VCaP (cell line): Measurements from ENCODE around the gene MNAT1.

Experiments used
- H3K27ac ChIP-seq: fragments of 450-650 bp; 2 replicates; pipeline ENCODE4 v1.5.1; 2017
- TF ChIP-seq, protein P1 (sequence below): fragments of 450-650 bp; conservative IDR thresholded peaks from 2 replicates; pipeline ENCODE4 v1.5.1; 2017; ENCODE audit warnings: mild to moderate bottlenecking, moderate library complexity

Gene MNAT1

DNA sequence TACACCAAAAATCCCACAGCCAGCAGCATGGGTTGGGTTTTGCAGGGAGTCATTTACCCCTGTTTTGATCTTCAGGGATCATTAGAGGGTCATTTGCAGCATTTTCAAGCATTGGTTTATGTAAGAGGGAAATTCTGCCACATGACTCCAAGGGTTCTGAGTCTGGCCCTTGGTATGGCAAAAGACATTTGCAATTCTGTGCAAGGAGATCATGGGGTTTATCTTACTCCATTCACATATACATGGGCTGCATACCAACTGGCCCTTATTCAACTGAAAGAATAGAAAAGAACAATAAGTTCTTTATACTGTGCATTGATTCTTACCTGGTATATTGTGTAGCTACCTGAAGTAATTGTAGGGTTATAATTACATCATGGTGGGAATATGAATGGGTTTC lies 24.1 kb upstream of the MNAT1 start:
- no peak overlapping the region for H3K27ac ChIP-seq
- TF ChIP-seq, protein P1, sequence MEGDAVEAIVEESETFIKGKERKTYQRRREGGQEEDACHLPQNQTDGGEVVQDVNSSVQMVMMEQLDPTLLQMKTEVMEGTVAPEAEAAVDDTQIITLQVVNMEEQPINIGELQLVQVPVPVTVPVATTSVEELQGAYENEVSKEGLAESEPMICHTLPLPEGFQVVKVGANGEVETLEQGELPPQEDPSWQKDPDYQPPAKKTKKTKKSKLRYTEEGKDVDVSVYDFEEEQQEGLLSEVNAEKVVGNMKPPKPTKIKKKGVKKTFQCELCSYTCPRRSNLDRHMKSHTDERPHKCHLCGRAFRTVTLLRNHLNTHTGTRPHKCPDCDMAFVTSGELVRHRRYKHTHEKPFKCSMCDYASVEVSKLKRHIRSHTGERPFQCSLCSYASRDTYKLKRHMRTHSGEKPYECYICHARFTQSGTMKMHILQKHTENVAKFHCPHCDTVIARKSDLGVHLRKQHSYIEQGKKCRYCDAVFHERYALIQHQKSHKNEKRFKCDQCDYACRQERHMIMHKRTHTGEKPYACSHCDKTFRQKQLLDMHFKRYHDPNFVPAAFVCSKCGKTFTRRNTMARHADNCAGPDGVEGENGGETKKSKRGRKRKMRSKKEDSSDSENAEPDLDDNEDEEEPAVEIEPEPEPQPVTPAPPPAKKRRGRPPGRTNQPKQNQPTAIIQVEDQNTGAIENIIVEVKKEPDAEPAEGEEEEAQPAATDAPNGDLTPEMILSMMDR: no peak

DNA sequence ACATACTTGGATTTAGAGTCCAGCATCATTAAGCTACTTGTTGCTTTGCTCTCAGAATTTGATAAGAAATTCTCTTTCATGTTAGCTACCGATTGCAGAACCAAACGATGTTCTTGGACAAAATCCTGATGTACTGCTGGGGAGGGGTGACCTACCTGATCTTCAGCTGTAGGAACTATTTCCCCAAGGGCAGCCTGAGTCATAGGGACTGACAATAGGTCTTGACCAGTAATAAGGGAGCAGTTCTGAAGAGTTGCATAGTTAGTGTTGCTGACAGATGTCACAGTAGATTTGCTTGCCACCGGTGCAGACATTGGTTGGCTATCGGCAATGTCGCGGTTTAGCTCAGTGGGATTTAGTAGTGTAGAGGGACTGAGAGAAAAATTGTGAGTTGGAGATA lies 21.0 kb upstream of the MNAT1 start:
- H3K27ac ChIP-seq: no peak overlapping the region
- TF ChIP-seq, protein P1: no peak

DNA sequence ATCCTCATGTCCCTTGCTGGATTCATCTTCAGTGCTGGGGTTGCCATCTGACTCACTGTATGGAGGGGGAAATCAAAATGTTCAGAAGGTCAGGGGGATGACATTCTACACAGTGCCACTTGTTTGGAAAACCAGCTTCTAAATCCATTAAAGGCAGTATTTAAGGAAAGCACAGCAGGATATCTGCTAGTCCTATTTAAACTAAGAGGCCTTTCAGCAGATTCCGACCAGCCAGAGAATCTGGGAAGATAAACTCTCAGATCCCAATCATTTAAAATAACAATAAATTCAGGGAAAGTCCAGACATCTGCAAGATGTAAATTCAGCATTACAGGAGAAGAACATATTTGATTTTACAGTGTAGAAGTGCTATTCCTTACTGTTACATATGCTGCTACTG lies 14.2 kb upstream of the MNAT1 start:
- TF ChIP-seq, protein P1: no peak
- no peak overlapping the region for H3K27ac ChIP-seq

DNA sequence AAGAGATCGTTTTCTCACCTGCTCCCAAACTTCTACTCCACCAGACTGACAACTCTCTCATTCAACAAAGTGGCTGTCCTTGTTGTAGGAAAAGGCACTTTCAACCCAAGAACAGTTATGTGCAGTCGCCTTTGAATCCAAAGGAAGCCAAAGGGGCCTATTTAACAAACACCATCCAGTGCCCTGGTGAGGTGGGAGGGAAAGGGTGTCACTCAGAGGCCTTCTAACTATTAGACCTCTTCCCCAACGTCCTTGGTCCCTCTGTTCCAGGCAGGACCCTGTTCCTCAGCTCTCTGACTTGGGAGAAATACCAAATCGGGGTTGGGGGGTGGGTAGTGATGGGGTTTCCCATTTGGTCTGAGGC lies 13.6 kb upstream of the MNAT1 start:
- H3K27ac ChIP-seq: no peak overlapping the region
- TF ChIP-seq, protein P1: no peak

DNA sequence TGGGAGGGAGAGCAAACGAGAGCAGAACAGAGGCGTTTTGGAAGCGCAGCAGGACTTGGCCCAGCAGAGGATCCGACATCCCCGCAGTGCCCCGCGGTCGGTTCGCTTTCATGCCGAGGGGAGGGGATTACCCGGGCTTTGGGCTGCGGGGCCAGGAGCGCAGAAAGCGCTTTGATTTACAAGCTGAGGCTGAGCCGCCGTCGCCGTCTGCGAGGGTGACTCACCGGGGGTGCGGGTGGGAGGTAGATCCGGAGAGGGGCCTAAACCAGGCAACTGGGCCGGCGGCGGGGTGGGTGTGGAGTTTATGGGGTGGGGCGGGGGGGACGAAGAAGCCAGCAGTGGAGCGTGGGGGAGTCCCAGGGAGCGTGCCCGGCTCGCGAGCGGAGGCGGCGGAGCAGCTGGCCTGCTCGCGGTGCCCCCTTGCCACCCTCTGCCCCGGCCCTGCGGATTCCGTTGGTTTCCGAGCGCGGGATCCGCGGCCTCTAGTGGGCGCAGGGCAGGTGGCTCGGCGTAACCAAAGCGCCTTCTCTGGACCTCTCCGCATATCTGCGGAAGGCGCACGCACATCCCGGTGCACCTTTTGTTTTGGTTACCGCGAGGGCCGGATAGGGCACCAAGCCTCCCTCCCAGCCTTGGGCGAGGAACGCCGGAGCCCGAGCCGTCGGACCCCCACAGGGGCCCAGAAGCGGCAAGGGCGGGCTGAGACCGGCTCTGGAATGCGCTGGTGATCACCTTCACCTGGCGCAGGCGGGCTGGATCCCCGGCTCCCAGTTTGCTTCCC lies 13.0 kb upstream of the MNAT1 start:
- H3K27ac ChIP-seq: peak overlapping the region; percentile 81
- TF ChIP-seq, protein P1: peak; percentile 64

DNA sequence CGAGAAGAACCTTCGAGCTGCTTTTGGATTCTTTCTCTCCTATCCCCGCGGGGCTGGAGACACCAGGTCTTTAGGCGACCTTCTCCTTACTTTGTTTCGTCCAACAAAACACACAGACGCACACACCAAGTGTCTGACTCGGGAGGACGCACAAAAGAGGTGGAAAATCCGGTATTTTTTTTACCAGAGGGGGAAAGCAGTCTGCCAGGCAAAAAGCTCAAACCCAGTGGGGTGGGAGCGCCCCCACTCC lies 12.5 kb upstream of the MNAT1 start:
- TF ChIP-seq, protein P1: no peak
- H3K27ac ChIP-seq: peak overlapping the region; percentile 81

DNA sequence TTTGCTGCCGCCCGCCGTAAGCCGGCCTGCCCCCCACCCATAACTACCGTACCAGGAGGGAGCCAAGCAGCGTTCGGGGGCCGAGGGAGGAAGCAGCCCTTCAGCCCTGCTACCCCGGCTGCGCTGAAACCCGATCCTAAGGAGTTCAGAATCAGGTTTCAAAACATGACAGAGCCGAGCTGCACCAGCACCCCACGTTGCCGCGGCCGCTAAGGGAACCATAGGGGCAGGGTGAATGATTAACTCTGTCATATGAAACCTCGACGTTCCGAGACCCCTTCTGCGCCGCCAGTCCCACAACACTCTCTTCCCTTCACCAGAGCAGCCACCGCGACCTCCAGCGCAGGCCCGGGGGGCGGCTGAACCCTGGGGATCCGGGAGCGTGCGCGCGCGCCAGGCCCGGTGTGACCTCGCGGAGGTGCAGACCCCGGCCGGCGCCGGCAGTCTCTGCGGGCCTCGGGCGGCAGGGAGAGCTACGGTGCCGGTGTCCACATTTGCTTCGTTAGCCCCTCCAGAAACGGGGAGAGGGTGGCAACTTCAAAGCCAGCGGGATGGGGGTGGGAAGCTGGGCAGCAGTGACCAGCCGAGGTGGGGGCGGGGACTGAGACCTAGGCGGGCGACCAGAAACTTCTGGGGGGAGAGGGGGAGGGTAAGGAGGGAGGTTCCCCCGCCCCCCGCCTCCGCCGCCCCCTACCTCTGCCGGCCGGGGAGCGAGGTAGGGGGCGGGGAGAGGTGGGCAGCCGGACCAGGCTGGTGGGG lies 12.0 kb upstream of the MNAT1 start:
- TF ChIP-seq, protein P1: no peak
- peak overlapping the region; percentile 81 for H3K27ac ChIP-seq
